T-helper 17 cell (primary cell): ENCODE results near the gene TRIML1. TPM values are rescaled to one million over a fixed set of nuclear protein-coding genes. Genes with fewer than 3 reads are reported as not detected.

Experiments
- ATAC-seq: fragments of 150-1000 bp; cut with Tn5 transposase; 2 replicates; pipeline ENCODE4 v1.10.0; 2021; ENCODE audit warnings: mild to moderate bottlenecking, moderate library complexity
- DNase-seq, 3 donors: peaks; one replicate each; pipeline versions ENCODE4 v3.0.0 to v3.0.0-alpha.2; 2020 to 2021
- H3K9me3 ChIP-seq: one replicate; pipeline ENCODE4 v1.7.0; 2013; ENCODE audit warnings: low read length, mild to moderate bottlenecking; ENCODE audit not compliant: control insufficient read depth, poor library complexity, severe bottlenecking
- H3K27ac Mint-ChIP-seq: one replicate; pipeline ENCODE4 v1.8.0; 2022; ENCODE audit warnings: mild to moderate bottlenecking, moderate library complexity, mixed read lengths
- H3K27me3 Mint-ChIP-seq: one replicate; pipeline ENCODE4 v1.8.0; 2022; ENCODE audit warnings: mixed read lengths
- H3K36me3 Mint-ChIP-seq: one replicate; pipeline ENCODE4 v1.8.0; 2022; ENCODE audit warnings: low read depth, mixed read lengths
- H3K4me1 Mint-ChIP-seq: one replicate; pipeline ENCODE4 v1.8.0; 2022; ENCODE audit warnings: mild to moderate bottlenecking, mixed read lengths
- H3K4me3 Mint-ChIP-seq: one replicate; pipeline ENCODE4 v1.8.0; 2022; ENCODE audit warnings: mild to moderate bottlenecking, moderate library complexity, mixed read lengths
- total RNA-seq, 4 donors: library from RNA in 2 of 4; stranded (reverse) in 2 of 4; gene quantifications; one replicate each; pipeline ENCODE4 v1.2.3 and lab custom pipeline; 2022 to 2026

Gene TRIML1
- total RNA-seq, 2 donors from 2014 or later: not detected

DNA sequence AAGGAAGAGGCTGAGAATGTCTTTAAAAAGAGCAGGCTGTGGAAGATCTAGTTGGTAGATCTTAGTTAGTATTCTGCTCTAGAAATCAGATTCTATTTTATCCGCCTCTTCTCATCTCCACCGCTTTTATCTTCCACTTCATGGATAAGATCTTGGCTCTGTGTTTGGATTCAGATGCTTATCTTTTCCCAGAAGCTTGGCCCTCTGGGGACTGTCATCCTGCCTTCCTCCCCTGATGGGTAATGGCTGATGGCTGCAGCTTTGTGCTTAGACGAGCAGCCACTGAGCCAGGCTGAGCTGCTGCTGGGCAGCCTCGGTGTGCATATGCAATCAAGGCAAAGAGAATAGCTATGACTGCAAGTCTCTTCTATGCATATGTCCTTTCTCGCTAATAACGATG lies 23.5 kb downstream of the TRIML1 start:
- no peak overlapping the region for H3K27ac Mint-ChIP-seq
- no peak for ATAC-seq

GRCh38 chr4:188168726-188169373 lies 29.6 kb downstream of the TRIML1 start:
- Mint-ChIP-seq H3K36me3 (no peaks in the 10 kb centered on the region), H3K4me3 (no peak overlapping the region), H3K4me1 (no peaks in the 10 kb centered on the region), H3K27ac (no peak overlapping the region), H3K27me3 (no peaks in the 10 kb centered on the region)
- no peak for DNase-seq
- no peaks in the 10 kb centered on the region for H3K9me3 ChIP-seq
- ATAC-seq: no peak

More for the DNA sequence above, 23.5 kb downstream of the TRIML1 start:
- H3K36me3 Mint-ChIP-seq: no peaks in the 10 kb centered on the region
- no peaks in the 10 kb centered on the region for H3K4me1 Mint-ChIP-seq
- H3K27me3 Mint-ChIP-seq: no peaks in the 10 kb centered on the region
- H3K9me3 ChIP-seq: no peaks in the 10 kb centered on the region
- no peak overlapping the region for H3K4me3 Mint-ChIP-seq
- no peak for DNase-seq

DNA sequence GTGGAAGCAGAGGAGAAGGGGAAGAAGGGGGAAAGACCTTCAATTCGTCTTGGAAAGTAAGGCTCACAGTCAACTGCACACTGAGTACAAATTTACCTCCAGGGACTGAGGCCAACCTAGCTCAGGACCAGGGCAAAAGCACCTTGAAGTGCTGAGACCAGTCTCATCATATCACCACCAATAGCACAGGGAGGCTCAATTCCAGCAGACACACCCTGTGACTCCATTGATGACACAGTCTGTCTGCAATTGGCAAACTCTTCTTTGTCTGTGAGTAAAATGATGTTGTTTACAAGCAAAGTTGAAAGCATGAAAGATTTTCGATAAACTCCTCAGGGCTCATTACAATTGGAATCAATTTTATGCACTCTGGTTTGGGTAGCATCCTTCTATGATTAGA lies 32.3 kb downstream of the TRIML1 start:
- H3K4me3 Mint-ChIP-seq: no peak overlapping the region
- DNase-seq: no peak
- H3K27ac Mint-ChIP-seq: no peak overlapping the region
- H3K4me1 Mint-ChIP-seq: no peaks in the 10 kb centered on the region
- H3K9me3 ChIP-seq: no peaks in the 10 kb centered on the region
- no peaks in the 10 kb centered on the region for H3K36me3 Mint-ChIP-seq
- ATAC-seq: no peak
- no peaks in the 10 kb centered on the region for H3K27me3 Mint-ChIP-seq

- Mint-ChIP-seq H3K27ac (no peak overlapping the region), H3K36me3 (no peaks in the 10 kb centered on the region), H3K27me3 (no peaks in the 10 kb centered on the region), H3K4me3 (no peak overlapping the region), H3K4me1 (no peaks in the 10 kb centered on the region)
- ATAC-seq: no peak
- no peaks in the 10 kb centered on the region for H3K9me3 ChIP-seq
- no peak for DNase-seq
These were observed 36.0 kb downstream of the TRIML1 start for GRCh38 chr4:188175288-188175687.

GRCh38 chr4:188177997-188178675 lies 38.9 kb downstream of the TRIML1 start:
- H3K9me3 ChIP-seq: no peaks in the 10 kb centered on the region
- no peak overlapping the region for H3K4me3 Mint-ChIP-seq
- ATAC-seq: no peak
- H3K4me1 Mint-ChIP-seq: no peaks in the 10 kb centered on the region
- H3K27me3 Mint-ChIP-seq: no peaks in the 10 kb centered on the region
- DNase-seq: no peak
- no peaks in the 10 kb centered on the region for H3K36me3 Mint-ChIP-seq
- H3K27ac Mint-ChIP-seq: no peak overlapping the region

DNA sequence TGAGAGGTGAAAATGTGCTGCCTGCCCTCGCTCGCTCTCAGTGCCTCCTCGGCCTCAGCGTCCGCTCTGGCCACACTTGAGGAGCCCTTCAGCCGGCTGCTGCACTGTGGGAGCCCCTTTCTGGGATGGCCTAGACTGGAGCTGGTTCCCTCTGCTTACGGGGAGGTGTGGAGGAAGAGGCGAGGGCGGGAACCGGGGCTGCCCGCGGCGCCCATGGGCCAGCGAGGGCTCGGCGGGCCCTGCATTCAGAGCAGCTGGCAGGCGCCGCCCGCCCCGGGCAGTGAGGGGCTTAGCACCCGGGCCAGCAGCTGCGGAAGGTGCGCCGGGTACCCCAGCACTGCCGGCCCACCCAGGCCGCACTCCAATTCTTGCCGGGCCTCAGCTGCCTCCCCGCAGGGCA lies 39.6 kb downstream of the TRIML1 start:
- Mint-ChIP-seq H3K4me3 (no peak overlapping the region), H3K36me3 (no peaks in the 10 kb centered on the region), H3K27me3 (no peaks in the 10 kb centered on the region), H3K4me1 (no peaks in the 10 kb centered on the region), H3K27ac (no peak overlapping the region)
- DNase-seq: no peak
- no peak for ATAC-seq
- H3K9me3 ChIP-seq: no peaks in the 10 kb centered on the region

- H3K36me3 Mint-ChIP-seq: no peaks in the 10 kb centered on the region
These were observed 47.9 kb downstream of the TRIML1 start for GRCh38 chr4:188187106-188187505.

DNA sequence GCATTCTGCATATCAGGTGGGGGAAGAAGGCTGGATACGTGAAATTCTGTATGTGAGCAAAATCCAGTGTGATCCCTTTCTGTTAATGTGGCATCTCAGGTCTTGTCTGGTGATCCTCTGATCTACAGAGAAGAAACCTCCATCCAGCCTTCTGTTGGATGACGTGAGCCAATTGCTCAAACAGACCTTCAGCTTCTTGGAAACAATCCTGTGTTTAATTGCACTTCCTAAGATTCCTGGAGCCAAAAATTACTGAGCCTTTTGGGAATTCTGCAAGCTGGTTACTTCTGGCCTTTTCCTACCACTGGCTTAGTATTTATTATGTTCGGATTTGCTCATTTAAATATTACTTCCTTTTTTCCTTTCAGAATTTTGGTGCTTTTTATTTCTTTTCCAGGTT lies 51.2 kb downstream of the TRIML1 start:
- ATAC-seq (no peak), DNase-seq (no peak)
- Mint-ChIP-seq H3K27ac (no peak overlapping the region), H3K4me3 (no peak overlapping the region), H3K4me1 (no peaks in the 10 kb centered on the region), H3K36me3 (no peaks in the 10 kb centered on the region), H3K27me3 (no peaks in the 10 kb centered on the region)
- no peaks in the 10 kb centered on the region for H3K9me3 ChIP-seq

More at GRCh38 chr4:188187106-188187505, 47.9 kb downstream of the TRIML1 start:
- no peaks in the 10 kb centered on the region for H3K4me1 Mint-ChIP-seq
- H3K9me3 ChIP-seq: no peaks in the 10 kb centered on the region
- H3K4me3 Mint-ChIP-seq: no peak overlapping the region
- H3K27me3 Mint-ChIP-seq: no peaks in the 10 kb centered on the region
- ATAC-seq (no peak), DNase-seq (no peak)
- H3K27ac Mint-ChIP-seq: no peak overlapping the region

DNA sequence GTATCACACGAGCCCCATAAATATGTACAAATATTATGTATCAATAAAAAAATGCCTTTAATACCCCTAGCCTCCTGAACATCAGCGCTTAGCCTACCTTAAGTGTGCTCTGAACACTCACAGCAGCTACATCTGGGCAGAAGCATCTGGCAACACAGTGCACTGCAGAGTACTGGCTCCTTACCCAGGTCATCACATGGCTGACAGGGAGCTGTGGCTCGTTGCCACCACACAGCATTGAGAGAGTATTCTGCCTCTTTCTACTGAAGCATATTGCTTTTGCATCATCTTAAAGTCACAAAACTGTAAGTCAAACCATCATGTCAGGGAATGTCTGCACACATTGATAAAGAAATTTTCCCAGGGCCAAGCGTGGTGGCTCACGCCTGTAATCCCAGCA lies 55.2 kb downstream of the TRIML1 start:
- H3K4me3 Mint-ChIP-seq: no peak overlapping the region
- H3K4me1 Mint-ChIP-seq: no peaks in the 10 kb centered on the region
- ATAC-seq (no peak), DNase-seq (no peak)
- H3K9me3 ChIP-seq: no peaks in the 10 kb centered on the region
- H3K36me3 Mint-ChIP-seq: no peaks in the 10 kb centered on the region
- no peak overlapping the region for H3K27ac Mint-ChIP-seq
- no peaks in the 10 kb centered on the region for H3K27me3 Mint-ChIP-seq

DNA sequence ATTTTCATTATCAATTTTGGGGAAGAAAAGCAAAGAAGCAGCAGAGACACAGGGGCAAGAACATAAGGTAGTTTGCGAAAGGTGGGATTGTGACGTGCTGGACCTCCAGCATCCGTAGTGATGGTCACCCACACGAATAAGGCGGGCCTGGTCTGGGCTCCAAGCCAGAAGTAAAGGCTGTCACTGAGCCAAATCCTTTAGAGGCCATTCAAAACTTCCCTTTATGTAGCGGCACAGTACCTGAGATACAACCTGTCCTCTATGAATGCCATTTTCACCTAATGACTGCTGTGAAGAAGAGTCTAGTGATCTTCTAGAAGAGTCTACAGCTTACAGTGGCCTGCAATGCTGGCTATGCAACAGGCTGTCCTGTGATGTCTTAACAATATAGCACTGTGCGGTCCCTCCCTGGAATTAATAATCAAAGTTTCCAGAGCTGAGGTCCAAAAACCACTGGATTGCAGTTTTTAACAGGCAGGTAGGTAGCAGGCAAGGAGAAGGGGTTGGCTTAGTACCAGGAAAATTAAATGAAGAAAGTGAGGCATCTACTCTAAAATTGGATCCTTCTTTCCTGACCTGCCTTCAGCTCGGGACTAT lies 56.2 kb downstream of the TRIML1 start:
- H3K9me3 ChIP-seq: no peaks in the 10 kb centered on the region
- ATAC-seq (no peak), DNase-seq (no peak)
- no peak overlapping the region for H3K4me3 Mint-ChIP-seq
- H3K27me3 Mint-ChIP-seq: no peaks in the 10 kb centered on the region
- H3K4me1 Mint-ChIP-seq: no peaks in the 10 kb centered on the region
- no peaks in the 10 kb centered on the region for H3K36me3 Mint-ChIP-seq
- no peak overlapping the region for H3K27ac Mint-ChIP-seq

- H3K4me1 Mint-ChIP-seq: no peaks in the 10 kb centered on the region
- H3K27ac Mint-ChIP-seq: no peak overlapping the region
- no peaks in the 10 kb centered on the region for H3K27me3 Mint-ChIP-seq
- DNase-seq (no peak), ATAC-seq (no peak)
- no peaks in the 10 kb centered on the region for H3K36me3 Mint-ChIP-seq
- H3K9me3 ChIP-seq: no peaks in the 10 kb centered on the region
- H3K4me3 Mint-ChIP-seq: no peak overlapping the region
These were observed 57.0 kb downstream of the TRIML1 start for GRCh38 chr4:188196134-188196735.
